Measurements from ENCODE around the gene SLC26A2. TPM values are rescaled to one million over a fixed set of nuclear protein-coding genes. Genes with fewer than 3 reads are reported as not detected.

The SLC26A2 gene
- total and polyA plus RNA-seq, 2 of the 8 experiments (the other 6 are each of a cell fraction or from before 2014, with no cell fraction given): 3.7 to 11.4 TPM

DNA sequence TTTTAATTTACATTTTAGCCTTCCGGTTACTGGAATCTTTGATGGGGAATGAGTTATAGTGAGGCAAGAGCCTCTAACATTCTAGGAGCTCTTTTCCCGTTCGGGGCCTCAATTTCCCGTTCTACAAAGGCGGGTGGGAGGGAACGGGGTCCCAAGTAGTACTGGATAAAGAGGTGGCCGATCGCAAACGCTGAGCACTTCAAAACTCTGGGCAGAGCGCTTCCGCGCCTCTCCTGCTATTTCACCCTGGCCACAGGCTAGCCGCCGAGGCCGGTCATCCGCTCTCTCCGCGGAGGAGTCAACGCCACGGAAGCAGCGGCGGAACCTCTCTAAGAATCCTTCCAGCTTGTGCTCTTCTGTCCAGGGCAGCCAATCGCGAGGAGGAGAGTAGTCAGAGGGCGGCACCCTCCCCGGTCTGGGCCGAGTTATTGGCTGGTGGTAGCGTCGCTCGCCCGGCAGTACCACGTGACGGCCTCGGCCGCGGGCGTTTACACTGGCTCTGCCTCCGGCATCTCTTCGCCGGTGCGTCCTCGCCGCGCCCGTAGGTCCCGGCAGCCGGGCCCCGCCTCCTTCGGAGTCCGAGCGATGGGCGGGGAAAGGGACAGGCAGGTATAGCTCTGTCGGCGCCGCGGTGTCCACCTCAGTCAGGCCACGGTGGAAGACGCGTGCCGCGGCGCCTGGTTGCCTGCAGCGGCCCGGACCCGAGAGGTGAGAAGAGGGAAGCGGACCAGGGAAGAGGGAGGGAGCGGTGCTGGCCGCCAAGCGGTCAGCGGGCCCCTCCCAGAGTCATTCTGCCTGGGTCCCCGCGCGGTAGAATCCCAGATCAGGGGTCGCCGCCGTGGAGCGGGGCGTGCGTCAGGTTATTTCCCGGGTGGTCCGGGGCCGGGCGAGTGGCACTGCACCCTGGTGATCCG lies at the start of gene SLC26A2 (continued):
- peak; percentile 97 for TF ChIP-seq SP1 (IDR thresholded peaks at IDR 0.05; ENCODE audit: low read depth, low read length)
- TF ChIP-seq RBBP5 (IDR thresholded peaks at IDR 0.05; ENCODE audit: borderline replicate concordance, low read depth, low read length): peak; percentile 62; the same call in 1 of the 2 replicates
- no peak for TF ChIP-seq CBX8 (IDR thresholded peaks at IDR 0.05; ENCODE audit: borderline replicate concordance, low read depth, low read length)
- TF ChIP-seq BRCA1 (IDR thresholded peaks at IDR 0.05; ENCODE audit: low read depth, low read length): no peak
